Trophoblast cell (in vitro differentiated cells and primary cell): ENCODE data around the gene OR2H1.
"Not testable (repeated sequence)": the region's sequence is repeated elsewhere in the genome, so short reads cannot be mapped to it uniquely, and the experiment has no call there.

Source experiments
- DNase-seq, 2 donors: peaks; one replicate each; pipeline ENCODE4 v3.0.0-alpha.2; 2016
- H2AFZ ChIP-seq: 2 replicates; pipeline ENCODE4 v1.6.1; 2013; ENCODE audit warnings: low read length, moderate library complexity, mild to moderate bottlenecking; ENCODE audit not compliant: insufficient read depth, poor library complexity
- H2AK5ac ChIP-seq: 2 replicates; pipeline ENCODE4 v1.6.1; 2013; ENCODE audit warnings: mild to moderate bottlenecking, low read length
- H2BK120ac ChIP-seq: 2 replicates; pipeline ENCODE4 v1.6.1; 2013; ENCODE audit warnings: low read length, mild to moderate bottlenecking, moderate library complexity; ENCODE audit not compliant: insufficient read depth, poor library complexity
- H2BK12ac ChIP-seq: 2 replicates; pipeline ENCODE4 v1.6.1; 2013; ENCODE audit warnings: mild to moderate bottlenecking, low read length, moderate library complexity
- H2BK5ac ChIP-seq: 2 replicates; pipeline ENCODE4 v1.6.1; 2013; ENCODE audit warnings: low read length, low read depth, moderate library complexity, mild to moderate bottlenecking; ENCODE audit not compliant: poor library complexity
- H3K14ac ChIP-seq: 2 replicates; pipeline ENCODE4 v1.6.1; 2013; ENCODE audit warnings: mild to moderate bottlenecking, low read length
- H3K18ac ChIP-seq: 2 replicates; pipeline ENCODE4 v1.6.1; 2013; ENCODE audit warnings: mild to moderate bottlenecking, low read length
- H3K23ac ChIP-seq: 2 replicates; pipeline ENCODE4 v1.6.1; 2013; ENCODE audit warnings: low read length
- H3K27ac ChIP-seq: 2 replicates; pipeline ENCODE4 v1.5.1; 2013; ENCODE audit warnings: low read depth, mild to moderate bottlenecking, inconsistent platforms, low read length, moderate library complexity
- H3K27me3 ChIP-seq: 2 replicates; pipeline ENCODE4 v1.6.1; 2013; ENCODE audit warnings: inconsistent platforms, mild to moderate bottlenecking, low read length, moderate library complexity; ENCODE audit not compliant: insufficient read depth
- H3K36me3 ChIP-seq, 2 experiments: 1 replicate in 1 of 2; 2 replicates in 1 of 2; pipeline ENCODE4 v1.6.1; 2013; ENCODE audit warnings: low read length in 2 of 2, mild to moderate bottlenecking in 2 of 2, moderate library complexity in 1 of 2; ENCODE audit not compliant: insufficient read depth in 2 of 2, control insufficient read depth in 1 of 2
- H3K4ac ChIP-seq: 2 replicates; pipeline ENCODE4 v1.6.1; 2013; ENCODE audit warnings: low read depth, mild to moderate bottlenecking, low read length, moderate library complexity
- H3K4me1 ChIP-seq, 2 experiments: 1 replicate in 1 of 2; 2 replicates in 1 of 2; pipeline ENCODE4 v1.6.1; 2013; ENCODE audit warnings: low read length in 2 of 2, mild to moderate bottlenecking in 2 of 2, moderate library complexity in 1 of 2; ENCODE audit not compliant: insufficient read depth in 2 of 2, control insufficient read depth in 1 of 2
- H3K4me2 ChIP-seq: 2 replicates; pipeline ENCODE4 v1.6.1; 2013; ENCODE audit warnings: inconsistent platforms, mild to moderate bottlenecking, low read length, moderate library complexity
- H3K4me3 ChIP-seq: 2 replicates; pipeline ENCODE4 v1.5.1; 2013; ENCODE audit warnings: mild to moderate bottlenecking, low read depth, low read length, inconsistent platforms
- H3K79me1 ChIP-seq: one replicate; pipeline ENCODE4 v1.6.1; 2013; ENCODE audit warnings: low read length
- H3K79me2 ChIP-seq: 2 replicates; pipeline ENCODE4 v1.6.1; 2013; ENCODE audit warnings: low read length, mild to moderate bottlenecking; ENCODE audit not compliant: control insufficient read depth, insufficient read depth, poor library complexity
- H3K9ac ChIP-seq: 2 replicates; pipeline ENCODE4 v1.6.1; 2013; ENCODE audit warnings: mild to moderate bottlenecking, low read length
- H3K9me3 ChIP-seq: 2 replicates; pipeline ENCODE4 v1.6.1; 2013; ENCODE audit warnings: low read depth, mild to moderate bottlenecking, control low read depth, inconsistent platforms, low read length; ENCODE audit not compliant: insufficient read depth
- H4K12ac ChIP-seq: 2 replicates; pipeline ENCODE4 v1.6.1; 2013; ENCODE audit warnings: low read depth, mild to moderate bottlenecking, low read length, moderate library complexity
- H4K8ac ChIP-seq: 2 replicates; pipeline ENCODE4 v1.6.1; 2013; ENCODE audit warnings: low read depth, mild to moderate bottlenecking, low read length, moderate library complexity
- H4K91ac ChIP-seq: one replicate; pipeline ENCODE4 v1.6.1; 2013; ENCODE audit warnings: low read depth, mild to moderate bottlenecking, low read length, moderate library complexity
- WGBS: extraction: QIAGEN DNeasy Blood & Tissue Kit; methylation state at CpG from one replicate; pipeline ENCODE4 v1.1.7; 2013; ENCODE audit warnings: missing lambda C conversion rate; ENCODE audit not compliant: insufficient read length, insufficient coverage; ENCODE audit errors: extremely low coverage; 5-methylcytosine and 5-hydroxymethylcytosine counted together

OR2H1 gene

GRCh38 chr6:29424575-29424974, 32.4 kb upstream of the OR2H1 start:
- Histone ChIP-seq H2BK5ac (no peak overlapping the region), H3K23ac (no peak overlapping the region), H4K12ac (no peak overlapping the region), H2AFZ (no peak overlapping the region), H3K27me3 (no peaks in the 10 kb centered on the region), H3K18ac (no peak overlapping the region), H3K27ac (no peak overlapping the region), H3K4me1 (no peaks in the 10 kb centered on the region), H3K79me2 (no peaks in the 10 kb centered on the region), H3K4me2 (no peak overlapping the region), H3K36me3 (no peaks in the 10 kb centered on the region), H2BK12ac (no peak overlapping the region), H3K14ac (no peak overlapping the region), H3K4ac (no peak overlapping the region), H3K9me3 (no peaks in the 10 kb centered on the region), H4K8ac (no peak overlapping the region), H2BK120ac (no peak overlapping the region), H3K9ac (no peak overlapping the region), H4K91ac (no peak overlapping the region), H3K79me1 (no peaks in the 10 kb centered on the region), H3K4me3 (no peak overlapping the region), H2AK5ac (no peak overlapping the region)
- no peak for DNase-seq
- no CpG with 5 or more reads among the region's 2 CpGs for WGBS

DNA sequence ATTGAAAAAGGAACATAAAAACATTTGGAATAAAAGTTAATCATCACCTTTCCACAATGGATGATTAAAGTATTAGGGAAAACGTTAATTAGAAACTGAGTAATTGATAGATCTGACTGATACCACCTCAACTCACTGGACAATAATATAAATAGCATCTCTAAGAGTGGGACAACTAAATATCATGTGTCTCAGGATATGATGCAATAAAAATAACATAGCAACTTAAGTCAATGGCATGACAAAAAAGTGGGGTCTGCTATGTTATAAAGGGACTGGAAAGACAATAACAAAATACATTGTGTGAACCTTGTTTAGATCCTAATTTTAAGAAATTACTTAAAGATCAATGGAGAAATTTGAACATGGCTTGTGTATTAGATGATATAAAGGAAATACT, 31.9 kb upstream of the OR2H1 start:
- no peak overlapping the region for H3K14ac ChIP-seq
- no peaks in the 10 kb centered on the region for H3K36me3 ChIP-seq
- H3K4me2 ChIP-seq = no peak overlapping the region
- H3K4me3 ChIP-seq = no peak overlapping the region
- no peaks in the 10 kb centered on the region for H3K79me2 ChIP-seq
- H3K9ac ChIP-seq = no peak overlapping the region
- no peak overlapping the region for H2BK5ac ChIP-seq
- H4K8ac ChIP-seq = no peak overlapping the region
- no peak overlapping the region for H2BK120ac ChIP-seq
- DNase-seq = no peak
- no peak overlapping the region for H3K18ac ChIP-seq
- no peaks in the 10 kb centered on the region for H3K9me3 ChIP-seq
- WGBS = no CpG with 5 or more reads among the region's 1 CpG
- no peak overlapping the region for H4K12ac ChIP-seq
- no peak overlapping the region for H2BK12ac ChIP-seq
- H3K4ac ChIP-seq = no peak overlapping the region
- H4K91ac ChIP-seq = no peak overlapping the region
- H3K27ac ChIP-seq = no peak overlapping the region
- H3K23ac ChIP-seq = no peak overlapping the region
- H2AFZ ChIP-seq = no peak overlapping the region
- H3K4me1 ChIP-seq = no peaks in the 10 kb centered on the region
- no peaks in the 10 kb centered on the region for H3K79me1 ChIP-seq
- no peak overlapping the region for H2AK5ac ChIP-seq
- H3K27me3 ChIP-seq = no peaks in the 10 kb centered on the region

GRCh38 chr6:29426654-29427053, 30.3 kb upstream of the OR2H1 start:
- Histone ChIP-seq H3K9ac (no peak overlapping the region), H2AFZ (no peak overlapping the region), H4K12ac (no peak overlapping the region), H2BK120ac (no peak overlapping the region), H3K27me3 (no peaks in the 10 kb centered on the region), H2BK5ac (no peak overlapping the region), H3K4ac (no peak overlapping the region), H3K23ac (no peak overlapping the region), H3K27ac (no peak overlapping the region), H3K4me2 (no peak overlapping the region), H4K91ac (no peak overlapping the region), H2BK12ac (no peak overlapping the region), H3K4me3 (no peak overlapping the region), H3K36me3 (no peaks in the 10 kb centered on the region), H3K9me3 (no peaks in the 10 kb centered on the region), H3K18ac (no peak overlapping the region), H2AK5ac (no peak overlapping the region), H3K14ac (no peak overlapping the region), H3K4me1 (no peaks in the 10 kb centered on the region), H3K79me1 (no peaks in the 10 kb centered on the region), H4K8ac (no peak overlapping the region), H3K79me2 (no peaks in the 10 kb centered on the region)
- WGBS = no CpG with 5 or more reads among the region's 3 CpGs
- DNase-seq = no peak

- not testable (repeated sequence) for H3K18ac ChIP-seq, H3K4me1 ChIP-seq, H3K4me3 ChIP-seq, H3K27me3 ChIP-seq, H2BK12ac ChIP-seq, H2AFZ ChIP-seq, H2AK5ac ChIP-seq, H2BK120ac ChIP-seq, H4K91ac ChIP-seq, H3K9ac ChIP-seq, H2BK5ac ChIP-seq, H3K36me3 ChIP-seq, H3K79me1 ChIP-seq, H3K4me2 ChIP-seq, H3K23ac ChIP-seq, H3K14ac ChIP-seq, H3K4ac ChIP-seq, H4K12ac ChIP-seq, H4K8ac ChIP-seq, H3K9me3 ChIP-seq, H3K79me2 ChIP-seq, H3K27ac ChIP-seq
- DNase-seq = peak; percentile 23 to 62
- WGBS = no CpG with 5 or more reads among the region's 18 CpGs
Measured at GRCh38 chr6:29436730-29437129, 20.2 kb upstream of the OR2H1 start.

GRCh38 chr6:29439006-29439405, 17.9 kb upstream of the OR2H1 start, which contains the start of gene OR10C1:
TSS of gene OR10C1 (plus strand) at chr6:29439306. CDS start at chr6:29440016, 710 bp downstream.
- no peak for DNase-seq
- H3K27me3 ChIP-seq = no peaks in the 10 kb centered on the region
- no peak within 1 kb of the TSS for H2AFZ ChIP-seq
- no peak within 1 kb of the TSS for H4K12ac ChIP-seq
- no peak within 1 kb of the TSS for H3K27ac ChIP-seq
- no peak within 1 kb of the TSS for H3K4me2 ChIP-seq
- no peak within 1 kb of the TSS for H3K18ac ChIP-seq
- H3K4me3 ChIP-seq = no peak within 1 kb of the TSS
- peaks cover 4% of the 10 kb centered on the region for H3K9me3 ChIP-seq
- no peak within 1 kb of the TSS for H4K91ac ChIP-seq
- no peak within 1 kb of the TSS for H3K14ac ChIP-seq
- H3K9ac ChIP-seq = no peak within 1 kb of the TSS
- H3K79me2 ChIP-seq = no peaks in the 10 kb centered on the region
- no peaks in the 10 kb centered on the region for H3K4me1 ChIP-seq
- H3K4ac ChIP-seq = no peak within 1 kb of the TSS
- H2AK5ac ChIP-seq = no peak within 1 kb of the TSS
- no peak within 1 kb of the TSS for H4K8ac ChIP-seq
- no peak within 1 kb of the TSS for H2BK120ac ChIP-seq
- H2BK12ac ChIP-seq = no peak within 1 kb of the TSS
- H3K79me1 ChIP-seq = no peaks in the 10 kb centered on the region
- H3K23ac ChIP-seq = no peak within 1 kb of the TSS
- no peaks in the 10 kb centered on the region for H3K36me3 ChIP-seq
- no peak within 1 kb of the TSS for H2BK5ac ChIP-seq
